Measurements from ENCODE around the gene LRMDA.

LRMDA gene

DNA sequence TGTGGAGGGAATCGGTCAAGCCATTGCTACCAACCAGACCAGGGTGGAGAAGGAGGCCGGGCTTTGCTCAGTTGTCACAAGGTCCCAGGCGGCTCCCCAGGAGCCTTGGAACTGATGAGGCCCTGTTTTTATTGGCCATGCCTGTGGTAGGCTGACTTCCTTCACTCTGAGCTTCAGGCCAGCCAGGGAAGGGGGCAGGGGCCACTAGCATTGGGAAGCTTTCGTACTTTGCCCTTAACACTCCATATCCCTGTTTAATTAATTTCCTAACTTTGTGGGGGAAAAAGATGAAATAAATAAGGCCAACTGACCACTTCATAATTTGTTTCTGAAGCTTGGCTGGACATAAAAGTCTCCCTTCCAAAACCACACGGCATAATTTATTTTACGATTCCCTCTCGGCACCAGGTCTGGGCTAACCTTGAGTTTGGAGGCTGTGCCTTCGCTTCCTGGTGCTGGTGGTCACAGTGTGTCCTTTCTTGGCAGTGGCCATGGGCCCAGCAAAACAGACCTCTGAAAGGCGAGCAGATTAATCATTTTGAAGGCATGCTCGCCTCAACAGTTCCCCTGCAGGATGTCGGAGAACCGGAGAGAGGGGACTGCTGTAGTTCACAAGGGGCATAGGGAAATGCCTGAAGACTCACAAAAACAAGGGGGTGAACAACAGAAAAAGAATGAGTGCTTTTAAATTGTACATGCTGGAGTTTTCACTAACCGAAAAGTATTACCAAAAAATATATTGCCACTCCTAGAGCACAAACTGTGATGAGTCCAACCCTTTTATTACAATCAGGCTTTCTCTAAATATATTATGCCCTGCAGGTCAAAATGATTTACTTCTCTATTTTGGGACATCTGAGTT lies 966.0 kb downstream of the LRMDA start:
- DNase-seq = no peak

DNA sequence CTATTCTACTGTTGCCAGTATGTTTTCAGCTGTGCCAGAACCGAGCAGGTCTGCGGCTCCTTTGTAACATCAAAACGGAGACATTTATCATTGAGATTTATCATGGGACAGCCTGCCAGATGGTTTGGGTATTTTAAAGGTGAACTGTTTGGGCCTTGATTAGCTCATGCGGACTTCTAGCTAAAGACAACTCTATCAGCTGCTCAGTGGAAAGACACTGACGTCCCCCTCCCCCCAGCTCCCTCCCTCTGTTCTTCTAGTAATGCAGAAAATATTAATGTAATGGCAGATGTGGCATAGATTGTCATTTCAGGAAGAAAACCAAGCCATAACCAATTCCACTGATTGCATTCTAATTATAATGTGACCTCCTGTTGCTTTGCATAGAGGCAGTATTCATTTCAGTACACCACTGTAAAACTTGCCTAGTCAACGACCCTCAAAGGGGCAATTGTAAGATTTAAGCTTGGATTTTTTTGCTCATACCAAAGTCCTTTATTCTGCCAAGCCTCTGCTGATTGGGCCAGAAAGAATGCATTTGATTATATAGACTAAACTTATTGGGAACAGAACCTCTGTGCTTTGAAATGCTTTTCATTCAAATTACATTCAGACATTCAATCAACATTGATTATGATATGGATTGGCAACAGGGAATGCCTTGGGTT lies 966.8 kb downstream of the LRMDA start:
- no peak for DNase-seq

DNA sequence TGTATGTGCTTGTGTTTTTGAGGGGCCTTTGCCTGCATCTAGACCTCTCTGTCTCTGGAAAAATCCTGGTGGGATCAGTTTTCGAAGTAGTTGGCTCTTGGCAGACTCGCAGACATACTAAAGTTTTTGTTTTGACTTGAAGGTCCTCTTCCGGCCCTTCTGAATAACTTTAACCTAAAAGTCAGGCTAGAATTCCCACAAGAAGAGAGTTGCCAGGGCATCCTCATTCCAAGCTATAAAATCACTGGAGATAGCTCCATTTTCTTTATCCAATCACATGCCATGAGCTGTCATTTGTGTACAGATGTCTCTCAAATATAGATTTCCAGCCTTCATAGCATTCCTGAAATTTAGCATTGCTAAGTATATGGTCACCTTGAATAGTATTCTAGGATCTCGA lies 967.8 kb downstream of the LRMDA start:
- no peak for DNase-seq

DNA sequence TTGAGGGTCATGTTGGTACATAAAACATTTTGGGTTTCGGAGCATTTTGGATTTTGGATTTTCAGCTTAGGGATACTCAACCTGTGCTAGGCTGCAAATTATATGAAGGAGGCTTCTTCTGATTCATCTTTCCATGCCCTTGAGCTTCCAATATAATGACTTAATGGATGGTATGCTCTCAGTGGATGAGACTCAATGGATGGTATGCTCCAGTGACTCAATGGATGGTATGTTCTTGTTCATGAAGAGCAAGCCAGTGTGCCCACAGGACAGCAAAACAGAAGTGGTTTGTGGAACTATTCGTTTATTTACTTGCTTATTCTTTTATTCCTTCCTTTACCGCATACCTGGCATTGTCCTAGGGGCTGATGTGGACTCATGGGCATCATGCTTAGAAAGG lies 969.6 kb downstream of the LRMDA start:
- DNase-seq = no peak

DNA sequence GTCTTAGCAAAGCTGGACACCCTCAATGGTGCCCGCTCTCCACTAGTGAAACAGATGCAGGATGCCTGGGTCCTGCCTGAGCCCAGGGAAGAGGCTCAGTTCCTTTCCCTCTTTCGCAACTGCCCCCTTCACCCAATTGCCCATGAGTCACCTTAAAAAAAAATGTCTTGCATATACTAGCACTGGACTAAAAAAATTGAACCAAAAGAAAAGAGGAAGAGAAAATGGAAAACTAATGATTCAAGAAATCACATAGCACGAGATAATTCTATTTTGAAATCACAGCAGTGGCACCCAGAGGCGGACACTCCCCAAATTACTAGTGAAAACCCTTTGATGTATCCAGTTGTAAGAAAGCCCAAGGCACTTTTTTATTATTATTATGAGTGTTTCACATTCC lies 972.5 kb downstream of the LRMDA start:
- no peak for DNase-seq

DNA sequence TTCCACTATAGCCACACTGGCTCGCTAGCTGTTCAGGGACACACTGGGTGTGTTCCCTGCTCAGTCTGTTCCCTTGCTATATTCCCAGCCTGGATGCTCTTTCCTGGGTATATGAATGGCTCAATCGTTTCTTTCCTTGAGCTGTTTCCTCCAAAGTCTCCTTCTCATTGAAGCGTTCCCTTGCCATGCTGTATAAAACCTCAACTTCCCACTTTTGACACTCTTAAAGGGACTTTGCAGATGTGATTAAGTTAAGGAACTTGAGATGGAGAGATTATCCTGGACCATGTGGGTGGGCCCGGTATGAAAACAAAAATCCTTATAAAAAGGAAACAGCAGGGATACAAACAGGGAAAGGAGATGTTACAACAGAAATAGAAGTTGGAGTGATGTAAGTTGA lies 973.1 kb downstream of the LRMDA start:
- DNase-seq = no peak

DNA sequence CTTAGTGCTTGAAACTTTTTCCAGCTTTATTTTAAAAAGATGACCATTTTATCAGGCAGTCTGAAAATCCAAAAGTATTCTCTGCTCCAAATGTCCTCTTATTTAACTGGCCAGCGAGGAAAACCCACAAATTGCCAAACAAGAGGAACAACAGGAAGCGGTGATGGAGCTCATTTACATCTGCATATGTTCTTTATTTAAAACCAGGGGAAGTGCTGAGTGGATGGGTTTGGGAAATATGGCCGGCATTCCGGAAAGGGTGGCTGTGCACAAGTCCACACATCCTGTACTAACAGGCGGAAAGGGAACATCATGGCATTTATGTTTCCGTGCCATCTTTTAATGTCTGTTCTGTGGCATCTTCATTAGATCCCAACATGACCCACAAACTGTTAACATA lies 974.5 kb downstream of the LRMDA start:
- DNase-seq = no peak

DNA sequence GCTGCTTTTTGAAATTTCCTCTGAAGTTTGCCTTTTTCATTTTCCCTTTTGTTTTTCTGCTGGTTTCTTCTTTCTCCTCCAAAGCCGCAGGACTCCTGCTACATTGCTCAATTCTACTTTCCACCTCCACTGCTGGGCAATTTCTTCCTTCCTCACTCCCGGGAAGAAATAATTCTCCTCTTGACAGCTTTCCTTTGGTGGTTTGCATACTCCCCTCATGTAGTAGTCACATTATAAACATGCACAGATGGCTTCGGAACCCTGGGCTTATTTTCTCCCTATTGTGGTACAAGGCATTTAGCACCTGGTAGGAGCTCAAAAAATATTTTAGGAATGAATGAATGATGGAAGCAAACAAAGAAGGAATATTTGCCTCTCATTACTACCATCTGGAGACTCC lies 977.2 kb downstream of the LRMDA start:
- DNase-seq = no peak

DNA sequence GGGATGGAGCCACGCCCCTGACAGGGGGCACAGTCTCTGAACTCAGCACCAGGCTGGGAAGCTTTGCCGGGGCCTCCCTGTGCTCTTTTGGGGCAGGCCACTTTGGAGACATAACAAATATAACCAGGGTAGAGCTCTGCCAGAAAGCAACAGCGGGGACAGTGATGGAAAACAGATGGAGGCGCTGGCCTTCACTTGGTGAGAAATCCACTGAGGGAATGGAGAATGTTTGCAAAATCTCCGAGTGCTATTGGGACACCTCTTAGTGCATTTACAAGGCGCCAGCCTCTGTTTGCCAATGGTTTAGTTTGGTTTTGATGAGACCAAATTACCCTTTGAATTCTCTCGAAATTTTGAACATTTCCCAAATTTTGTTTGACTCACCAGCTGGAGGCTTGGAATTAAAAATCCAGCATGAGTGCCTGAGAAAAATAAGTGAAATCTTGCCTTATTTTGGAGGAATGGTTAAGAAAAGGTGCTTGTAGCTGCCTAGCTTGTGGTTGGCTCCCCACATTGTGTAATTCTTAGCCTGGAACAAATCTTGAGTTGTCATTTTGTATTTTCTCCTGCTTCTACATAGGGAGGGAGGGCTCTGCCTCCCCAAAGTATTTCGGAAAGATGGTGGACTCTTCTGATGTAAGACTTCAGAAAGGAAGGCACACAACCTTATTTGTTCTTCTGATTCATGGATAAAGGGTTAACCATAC lies 980.5 kb downstream of the LRMDA start:
- no peak for DNase-seq

DNA sequence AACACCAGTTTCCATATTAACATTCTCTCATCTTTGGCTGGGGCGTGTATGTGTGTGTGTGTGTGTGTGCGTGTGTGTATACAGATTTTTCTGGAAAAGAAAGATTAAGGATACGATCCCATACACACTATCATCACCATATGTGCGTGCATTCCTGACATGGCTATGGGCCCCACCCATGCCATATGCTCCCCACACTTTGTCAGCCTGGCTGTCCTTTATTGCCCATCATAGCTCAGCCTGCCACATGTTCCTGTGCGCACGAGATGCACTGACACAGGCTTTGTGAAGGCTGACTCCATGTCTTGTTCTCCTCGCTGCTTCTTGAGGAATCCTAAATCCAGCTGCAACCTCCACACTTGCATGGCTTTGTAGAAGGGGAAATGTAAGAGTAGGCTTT lies 984.1 kb downstream of the LRMDA start:
- no peak for DNase-seq

DNA sequence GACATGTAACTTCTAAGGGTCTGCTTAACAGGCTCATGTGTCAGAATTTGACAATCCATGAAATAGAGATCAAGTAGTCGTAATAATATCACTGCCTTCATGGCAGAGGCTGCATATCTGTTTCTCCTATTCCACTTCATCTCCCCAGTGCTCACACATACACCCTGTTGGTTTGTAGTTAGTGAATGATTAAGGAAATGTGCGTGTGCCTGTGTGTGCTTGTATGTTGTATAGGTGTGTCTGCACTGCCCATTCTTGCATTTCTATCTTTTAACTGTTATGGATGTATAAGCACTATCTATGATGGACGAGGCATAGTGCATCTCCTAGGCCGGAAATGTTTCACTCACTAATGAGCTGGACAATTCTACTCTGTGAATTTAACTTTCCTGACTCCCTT lies 985.2 kb downstream of the LRMDA start:
- DNase-seq = no peak

DNA sequence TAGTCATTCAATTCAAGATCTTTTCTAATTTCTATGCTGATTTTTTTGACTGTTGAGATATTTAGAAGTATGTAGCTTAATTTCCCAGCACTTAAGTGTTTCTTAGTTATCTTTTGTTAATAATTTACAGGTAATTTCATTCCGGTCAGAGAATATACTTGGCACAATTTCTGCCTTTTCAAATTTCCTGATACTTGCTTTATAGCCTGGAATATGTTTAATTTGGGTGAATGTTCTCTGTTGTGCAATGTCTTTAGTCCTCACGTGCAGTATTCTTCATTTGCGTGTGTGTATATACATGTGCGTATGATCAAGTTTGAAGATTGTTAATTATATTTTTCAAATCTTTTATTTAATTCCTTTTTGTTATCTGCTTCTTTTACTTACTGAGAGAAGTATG lies 989.3 kb downstream of the LRMDA start:
- DNase-seq = no peak

DNA sequence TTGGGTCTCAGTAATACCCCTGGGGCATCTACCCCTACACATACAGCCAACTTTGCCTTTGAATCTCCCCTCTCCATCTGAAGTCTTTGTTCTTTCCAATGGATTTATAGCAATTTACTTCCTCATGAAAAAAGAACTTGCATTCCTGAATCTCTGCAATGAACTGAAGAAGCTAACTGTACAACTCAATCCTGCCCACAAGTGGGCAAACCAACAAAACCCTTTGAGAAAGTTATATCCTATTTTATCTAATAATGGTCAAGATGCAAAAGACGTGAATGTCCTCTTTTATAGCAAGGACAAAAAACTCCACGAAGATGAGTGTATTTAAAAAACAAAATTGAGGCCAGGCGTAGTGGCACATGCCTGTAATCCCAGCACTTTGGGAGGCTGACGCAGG lies 991.3 kb downstream of the LRMDA start:
- no peak for DNase-seq

DNA sequence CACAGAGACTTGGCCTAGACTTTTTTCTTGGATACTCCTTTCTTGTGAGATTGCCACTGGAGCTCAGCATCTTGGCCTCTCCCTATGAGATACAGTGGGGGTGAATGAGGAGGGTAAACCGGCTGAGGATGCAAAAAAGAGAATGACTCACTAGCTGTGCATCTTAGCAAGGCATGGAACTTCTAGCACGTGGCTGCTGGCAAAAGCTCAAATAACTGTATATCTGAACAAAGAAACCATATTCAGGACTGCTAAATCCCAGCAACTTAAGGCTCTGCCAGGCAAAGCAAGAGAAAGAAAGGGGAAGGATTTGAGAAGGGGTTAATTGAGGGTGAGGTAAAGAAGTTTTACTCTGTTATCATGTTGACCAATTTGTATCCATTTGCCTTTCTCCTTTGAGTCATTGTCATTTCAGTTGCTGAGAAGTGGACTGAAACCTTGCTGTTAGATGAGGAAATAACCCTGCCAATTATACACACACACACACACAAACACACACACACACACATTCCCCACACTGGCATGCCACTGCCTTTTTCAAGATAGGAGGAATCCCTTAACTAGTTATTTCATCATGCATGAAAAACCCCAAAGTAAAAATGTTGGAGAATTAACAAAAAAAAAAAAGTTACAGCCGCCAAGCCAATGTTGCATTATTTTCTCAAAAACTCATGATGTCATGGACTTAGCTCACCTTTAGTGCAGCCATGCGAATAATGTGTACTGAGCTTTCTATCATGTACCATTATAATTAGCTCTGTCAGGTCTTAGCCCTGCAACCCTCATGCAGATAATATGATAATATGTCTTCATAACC lies 997.3 kb downstream of the LRMDA start:
- DNase-seq = no peak

DNA sequence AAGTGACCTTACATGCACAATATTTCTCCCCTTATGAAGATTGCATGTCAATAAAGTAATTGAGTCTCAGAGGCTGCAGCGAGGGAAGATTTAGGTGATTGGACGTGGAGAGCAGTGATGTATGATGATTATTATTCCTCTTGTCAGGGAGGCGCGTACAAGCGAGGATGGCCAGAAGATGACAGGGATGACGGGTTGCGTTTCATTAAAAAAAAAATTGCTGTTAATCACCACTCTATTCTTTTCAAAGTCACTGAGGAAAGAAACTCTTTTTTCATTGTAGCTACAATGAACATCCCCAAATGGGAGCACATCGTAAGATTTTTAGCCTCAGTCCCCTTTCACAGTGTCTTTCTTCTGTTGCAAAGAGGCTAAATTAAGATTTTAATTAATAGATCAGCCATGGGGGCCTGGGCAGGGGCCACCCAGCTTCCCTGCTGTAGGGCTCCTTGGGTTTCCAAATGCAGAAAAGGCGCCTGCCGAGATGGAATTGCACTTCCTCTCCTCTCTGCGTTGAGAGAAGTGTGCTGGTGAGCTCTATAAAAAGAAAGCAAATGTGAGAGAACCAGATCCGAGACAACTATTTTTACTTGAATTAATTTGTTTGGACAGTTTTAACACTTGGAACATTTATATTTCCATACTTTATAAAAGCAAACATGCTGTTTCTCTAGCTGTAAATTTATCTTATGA lies 998.1 kb downstream of the LRMDA start:
- DNase-seq = no peak

DNA sequence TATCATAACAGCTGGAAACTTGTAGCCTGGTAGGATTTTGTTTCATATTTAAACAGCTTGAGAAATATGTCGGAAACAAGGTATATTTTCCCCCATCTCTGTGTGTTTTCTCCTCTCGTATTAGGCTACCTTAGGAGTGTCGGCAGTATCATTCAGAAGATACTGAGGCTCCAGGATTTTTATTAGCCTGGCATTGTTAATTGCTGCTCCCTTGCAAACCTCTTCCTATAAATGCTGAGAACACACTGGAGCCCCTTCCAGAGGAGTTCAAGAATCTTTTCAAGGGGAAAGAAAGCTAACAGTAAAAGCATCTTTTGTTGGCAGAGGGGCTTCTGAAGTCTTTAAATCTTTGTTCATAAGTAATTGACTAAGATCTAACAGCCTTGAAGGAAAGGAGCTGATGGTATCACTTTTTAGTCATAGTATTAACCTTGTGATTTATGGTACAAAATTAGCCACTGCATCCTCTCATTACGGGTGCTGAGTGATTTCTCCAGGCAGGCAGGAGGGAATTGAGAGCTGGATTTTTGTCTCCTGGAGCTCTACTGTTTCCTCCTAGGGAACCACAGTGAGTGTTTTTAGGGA lies 998.7 kb downstream of the LRMDA start:
- DNase-seq = no peak

DNA sequence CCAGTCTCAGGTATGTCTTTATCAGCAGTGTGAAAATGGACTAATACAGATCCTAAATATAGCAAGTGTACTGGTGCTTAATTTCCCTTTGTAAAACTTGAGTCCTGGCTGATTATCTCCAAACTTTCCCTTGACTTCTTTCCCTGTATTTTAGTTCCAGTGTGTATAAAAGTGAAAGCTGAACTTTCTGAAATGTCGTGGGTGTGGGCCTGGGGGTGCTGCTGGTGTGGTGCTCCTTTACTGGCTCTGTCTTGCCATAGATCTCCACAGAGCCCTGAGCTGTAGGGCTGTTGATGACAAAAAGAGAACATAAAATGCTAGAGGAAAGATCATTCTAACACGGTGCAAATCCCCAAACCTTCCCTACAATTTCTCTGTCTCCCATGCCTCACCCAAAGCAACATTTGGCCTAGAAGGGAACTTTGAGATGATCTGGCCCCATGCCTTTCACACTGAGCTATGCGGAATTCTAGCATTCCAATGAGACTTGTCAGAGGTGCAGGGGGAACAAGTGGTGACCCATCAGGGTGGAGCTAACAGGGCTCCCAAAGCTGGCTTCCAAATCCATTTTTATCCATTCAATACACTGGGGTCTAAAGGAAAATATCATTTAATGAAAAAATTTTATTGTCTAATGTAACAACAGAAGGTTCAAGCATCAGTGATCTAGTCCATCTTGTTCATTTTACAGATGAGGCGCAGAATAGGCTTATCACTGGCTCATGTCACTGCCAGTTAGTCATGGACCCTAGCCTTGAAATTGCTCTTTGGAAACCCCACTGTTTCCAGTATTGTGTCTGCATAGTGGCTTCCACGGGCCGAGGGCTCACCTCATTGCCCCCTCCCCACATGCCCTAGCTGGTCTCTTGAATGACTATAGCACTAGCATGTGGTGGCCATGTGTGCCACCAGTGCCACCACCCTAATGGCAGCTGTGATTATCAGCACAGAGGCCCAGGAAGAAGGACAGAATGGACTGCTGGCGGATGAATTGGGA lies 1000.9 kb downstream of the LRMDA start:
- DNase-seq = no peak

DNA sequence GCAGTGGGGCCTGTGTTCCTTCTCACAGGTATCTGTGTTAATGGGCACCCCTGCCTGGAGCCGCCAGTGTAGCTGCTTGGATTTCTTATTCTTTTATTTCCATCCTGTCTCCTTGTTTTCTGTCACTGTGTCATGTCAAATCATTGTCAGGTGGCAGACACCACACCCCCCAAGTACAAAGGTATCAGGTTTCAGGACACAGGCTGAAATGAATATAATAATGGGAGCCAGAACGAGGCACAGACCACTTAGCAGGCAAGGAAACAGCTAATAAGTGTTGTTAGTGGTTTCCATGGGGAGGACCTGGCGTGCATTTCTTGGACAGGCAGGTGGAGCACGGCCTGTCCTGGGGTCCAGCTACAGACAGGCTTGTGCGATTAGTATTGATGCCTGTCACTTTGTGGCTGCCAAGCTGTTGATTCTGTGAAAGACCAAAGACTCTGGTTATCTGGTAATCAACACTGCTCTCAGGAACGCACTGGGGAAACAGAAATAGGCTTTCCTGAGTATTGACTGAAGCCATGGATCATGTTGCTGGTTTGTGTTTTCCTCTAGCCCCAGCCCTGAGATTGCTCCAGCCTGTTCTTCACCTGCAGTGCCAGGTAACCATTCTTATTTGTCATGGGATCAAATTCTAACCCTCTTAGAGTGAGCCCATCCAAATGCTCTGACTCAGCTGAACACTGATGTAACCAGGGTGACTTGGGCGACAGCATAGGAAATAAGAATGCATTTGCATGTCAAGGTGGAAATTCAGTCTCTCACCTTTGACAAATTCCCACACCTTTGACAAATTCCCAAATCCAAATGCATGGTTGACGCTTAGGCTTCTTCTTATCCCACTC lies 1002.0 kb downstream of the LRMDA start:
- DNase-seq = no peak

DNA sequence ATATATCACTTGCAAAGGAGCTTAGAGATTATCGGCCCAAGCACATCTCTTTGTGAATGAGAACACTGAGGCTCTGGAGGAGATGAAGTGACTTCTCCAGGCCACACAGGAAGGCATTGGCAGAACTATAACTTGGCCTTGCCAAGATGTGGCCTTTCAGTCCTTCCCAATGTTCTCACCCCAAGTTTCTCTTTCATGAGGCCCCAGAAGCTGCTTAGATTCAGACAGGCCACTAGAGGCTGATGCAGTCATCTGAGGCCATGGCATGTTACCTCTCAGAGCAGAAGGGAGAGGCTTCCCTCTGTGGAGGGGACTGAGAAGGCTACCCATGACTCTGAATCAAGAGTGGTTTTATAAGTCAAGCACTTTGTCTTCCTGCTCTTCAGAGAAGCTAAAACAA lies 1003.7 kb downstream of the LRMDA start:
- no peak for DNase-seq

DNA sequence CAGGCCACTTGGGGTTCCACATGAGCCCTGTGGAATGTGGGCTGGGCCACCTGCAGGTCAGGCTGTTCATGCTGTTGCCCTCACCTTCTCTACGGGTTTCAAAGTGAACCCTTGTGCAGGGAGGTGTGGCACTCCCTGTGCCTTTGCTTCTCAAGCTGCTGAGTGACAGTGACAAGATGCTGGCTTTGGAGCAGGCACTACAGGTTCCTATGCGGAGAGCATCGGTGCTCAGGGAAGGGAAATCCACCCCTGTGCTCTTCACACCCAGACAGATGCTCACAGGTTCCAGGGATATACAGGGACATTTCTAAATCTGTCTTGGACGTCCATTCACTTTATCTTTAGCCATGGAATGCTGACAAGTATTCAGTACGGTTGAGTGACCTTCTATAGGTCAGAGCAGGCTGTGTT lies 1005.0 kb downstream of the LRMDA start:
- DNase-seq = no peak
